Measurements from ENCODE around the gene RERE. TPM values are rescaled to one million over a fixed set of nuclear protein-coding genes. Genes with fewer than 3 reads are reported as not detected.

Gene RERE
- total RNA-seq, 1 experiment from 2014 or later, result 73.4 TPM

GRCh38 chr1:8671306-8671917 is 146.0 kb downstream of the RERE start:
- H3K27ac ChIP-seq, result no peak overlapping the region
- peaks cover 31% of the 10 kb centered on the region for H4K20me1 ChIP-seq (ENCODE audit: insufficient read depth)
- H3K4me3 ChIP-seq, result no peak overlapping the region
- no peaks in the 10 kb centered on the region for H3K9me3 ChIP-seq (ENCODE audit: insufficient read depth, low read depth)
- TF ChIP-seq CTCF (conservative IDR thresholded peaks at IDR 0.05) (peak; percentile 60), EZH2 (IDR thresholded peaks at IDR 0.05; ENCODE audit: low read depth) (no peak)
- H3K4me2 ChIP-seq, result no peak overlapping the region
- H3K79me2 ChIP-seq (ENCODE audit: low read depth), result peaks cover 85% of the 10 kb centered on the region
- peaks cover 16% of the 10 kb centered on the region for H3K4me1 ChIP-seq (replicated peaks; ENCODE audit: insufficient read depth)
- peaks cover 3% of the 10 kb centered on the region; the same call in 1 of the 2 replicates for H3F3A ChIP-seq (ENCODE audit: insufficient read depth, low read depth)
- CTCF ChIA-PET, result interaction anchor here (0.6 to 0.7 kb wide), 2 partner anchors 75 to 248 kb away, joined by 3 to 10 read pairs; no protein-coding TSS in a partner anchor
- BruUV-seq (replicated peaks), result no TSS peak
- H3K9me2 ChIP-seq (ENCODE audit: insufficient read depth), result no peaks in the 10 kb centered on the region
- intact Hi-C loops (cut with micrococcal nuclease; ENCODE audit: unreplicated experiment), result no loop called here
- no peak for DNase-seq
- no peaks in the 10 kb centered on the region for H3K27me3 ChIP-seq (ENCODE audit: insufficient read depth, low read depth)
- no peaks in the 10 kb centered on the region for H3K36me3 ChIP-seq (ENCODE audit: low read depth)
- no peak overlapping the region for H2AFZ ChIP-seq
- POLR2A ChIA-PET (ENCODE audit: unreplicated experiment), result no interaction called here

- Histone ChIP-seq H3K9me3 (ENCODE audit: insufficient read depth, low read depth) (no peaks in the 10 kb centered on the region), H3K36me3 (ENCODE audit: low read depth) (no peaks in the 10 kb centered on the region), H3K79me2 (ENCODE audit: low read depth) (peaks cover 86% of the 10 kb centered on the region), H2AFZ (no peak overlapping the region), H3K4me2 (no peak overlapping the region), H3F3A (ENCODE audit: insufficient read depth, low read depth) (peaks cover 3% of the 10 kb centered on the region; the same call in 1 of the 2 replicates), H3K4me3 (no peak overlapping the region), H3K27me3 (ENCODE audit: insufficient read depth, low read depth) (no peaks in the 10 kb centered on the region), H4K20me1 (ENCODE audit: insufficient read depth) (peaks cover 34% of the 10 kb centered on the region), H3K27ac (no peak overlapping the region), H3K4me1 (replicated peaks; ENCODE audit: insufficient read depth) (peaks cover 16% of the 10 kb centered on the region), H3K9me2 (ENCODE audit: insufficient read depth) (no peaks in the 10 kb centered on the region)
- TF ChIP-seq EZH2 (IDR thresholded peaks at IDR 0.05; ENCODE audit: low read depth), result no peak
- TF ChIP-seq CTCF (conservative IDR thresholded peaks at IDR 0.05), result no peak
- intact Hi-C loops (cut with micrococcal nuclease; ENCODE audit: unreplicated experiment), result no loop called here
- no peak for DNase-seq
- POLR2A ChIA-PET (ENCODE audit: unreplicated experiment), result no interaction called here
- CTCF ChIA-PET, result no interaction called here
- BruUV-seq (replicated peaks), result no TSS peak
Observed at GRCh38 chr1:8670371-8670818, 147.0 kb downstream of the RERE start.

- no peaks in the 10 kb centered on the region for H3K9me3 ChIP-seq (ENCODE audit: insufficient read depth, low read depth)
- no peak overlapping the region for H3K4me2 ChIP-seq
- TF ChIP-seq EZH2 (IDR thresholded peaks at IDR 0.05; ENCODE audit: low read depth) (no peak), CTCF (conservative IDR thresholded peaks at IDR 0.05) (no peak)
- H3K79me2 ChIP-seq (ENCODE audit: low read depth), result peaks cover 88% of the 10 kb centered on the region
- intact Hi-C loops (cut with micrococcal nuclease; ENCODE audit: unreplicated experiment), result no loop called here
- no peaks in the 10 kb centered on the region for H3K36me3 ChIP-seq (ENCODE audit: low read depth)
- POLR2A ChIA-PET (ENCODE audit: unreplicated experiment), result no interaction called here
- BruUV-seq (replicated peaks), result no TSS peak
- DNase-seq, result no peak
- peaks cover 3% of the 10 kb centered on the region; the same call in 1 of the 2 replicates for H3F3A ChIP-seq (ENCODE audit: insufficient read depth, low read depth)
- H2AFZ ChIP-seq, result no peak overlapping the region
- H3K27ac ChIP-seq, result no peak overlapping the region
- H3K4me1 ChIP-seq (replicated peaks; ENCODE audit: insufficient read depth), result peaks cover 16% of the 10 kb centered on the region
- peaks cover 31% of the 10 kb centered on the region for H4K20me1 ChIP-seq (ENCODE audit: insufficient read depth)
- CTCF ChIA-PET, result interaction anchor here (0.6 kb wide), 1 partner anchor 179 kb away, joined by 3 read pairs; no protein-coding TSS in a partner anchor
- no peaks in the 10 kb centered on the region for H3K9me2 ChIP-seq (ENCODE audit: insufficient read depth)
- H3K27me3 ChIP-seq (ENCODE audit: insufficient read depth, low read depth), result no peaks in the 10 kb centered on the region
- H3K4me3 ChIP-seq, result no peak overlapping the region
Observed at GRCh38 chr1:8669606-8670335, 147.7 kb downstream of the RERE start.

Measured in PC-9 (cell line).